ENCODE measurements around the gene ARFGEF2. TPM values are rescaled to one million over a fixed set of nuclear protein-coding genes. Genes with fewer than 3 reads are reported as not detected.
"Not testable (repeated sequence)": the region's sequence is repeated elsewhere in the genome, so short reads cannot be mapped to it uniquely, and the experiment has no call there.

Gene ARFGEF2
- total and polyA plus RNA-seq, 2 donors, result 11.1 to 17.8 TPM

DNA sequence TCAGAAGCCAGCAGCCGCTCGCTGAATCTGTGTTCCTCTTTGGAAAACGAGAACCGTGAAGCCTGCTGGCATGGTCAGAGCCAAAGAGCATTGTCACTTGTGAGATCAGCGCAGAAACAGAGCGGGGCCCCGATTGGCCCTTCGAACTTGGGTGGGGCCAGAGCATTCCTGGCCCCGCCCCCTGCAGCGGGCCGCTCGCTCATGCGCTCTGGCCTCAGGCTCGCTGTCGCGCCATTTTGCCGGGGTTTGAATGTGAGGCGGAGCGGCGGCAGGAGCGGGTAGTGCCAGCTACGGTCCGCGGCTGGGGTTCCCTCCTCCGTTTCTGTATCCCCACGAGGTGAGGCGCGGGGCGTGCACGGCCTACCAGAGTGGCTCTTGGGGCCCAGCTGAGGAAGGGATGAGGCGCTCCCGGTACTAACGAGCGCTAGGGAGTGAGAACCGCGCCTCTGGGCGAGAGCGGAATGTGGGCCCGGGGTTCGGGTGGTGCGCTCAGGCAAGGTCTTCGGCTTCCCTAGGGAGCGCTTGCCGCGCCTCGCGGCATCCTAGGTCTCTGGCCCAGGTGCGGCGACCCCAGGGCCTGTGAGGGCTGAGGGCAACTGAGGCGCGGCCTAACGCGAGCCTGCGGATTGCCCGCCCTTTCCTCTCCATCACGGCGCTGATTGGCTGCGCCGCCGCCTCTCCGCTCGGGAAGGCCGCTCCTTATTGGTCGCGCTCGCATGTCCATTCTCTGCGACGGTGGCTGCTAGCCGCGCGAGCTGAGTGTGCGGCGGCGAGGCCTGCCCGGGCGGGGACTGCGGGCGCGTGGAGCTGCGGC lies 124.8 kb downstream of the ARFGEF2 start, which contains the start of gene CSE1L:
TSS of gene CSE1L (plus strand) at position 226 of the 814 bp plus-strand sequence. CDS start 12,152 bp downstream, outside the sequence.
- peak within 1 kb of the TSS; percentile 90 to 99 for H3K4me3 ChIP-seq (ENCODE audit: low read length in 2 of 2)
- WGBS, result under 1% methylated on average over 80 of the region's 80 CpGs
- H3K4me1 ChIP-seq (ENCODE audit: control insufficient read depth in 2 of 2, insufficient read depth in 2 of 2, low read length in 2 of 2), result peaks cover 11 to 21% of the 10 kb centered on the region in 2 donors

GRCh38 chr20:49052334-49052733 lies 130.8 kb downstream of the ARFGEF2 start:
- 99% methylated on average over 1 of the region's 1 CpG for WGBS
- Histone ChIP-seq H3K27me3 (ENCODE audit: control insufficient read depth in 2 of 2, insufficient read depth in 1 of 2, low read length in 1 of 2) (no peaks in the 10 kb centered on the region), H3K27ac (ENCODE audit: low read depth in 1 of 2, low read length in 1 of 2) (no peak overlapping the region), H3K36me3 (ENCODE audit: control insufficient read depth in 2 of 2, insufficient read depth in 2 of 2, low read length in 1 of 2) (peaks cover 6 to 17% of the 10 kb centered on the region in 2 donors), H3K4me3 (ENCODE audit: low read length in 2 of 2) (no peak overlapping the region), H3K9me3 (ENCODE audit: control insufficient read depth in 2 of 2, insufficient read depth in 1 of 2, low read length in 1 of 2) (no peaks in the 10 kb centered on the region), H3K4me1 (ENCODE audit: control insufficient read depth in 2 of 2, insufficient read depth in 2 of 2, low read length in 2 of 2) (peaks cover 5 to 11% of the 10 kb centered on the region in 2 donors)
- DNase-seq (ENCODE audit: low read depth in 6 of 9, low spot score in 9 of 9), result no peak

More for the DNA sequence above, 124.8 kb downstream of the ARFGEF2 start, which contains the start of gene CSE1L:
- DNase-seq (ENCODE audit: low read depth in 6 of 9, low spot score in 9 of 9), result peak; percentile 84 to 97 (median 92)
- Histone ChIP-seq H3K27ac (ENCODE audit: low read depth in 1 of 2, low read length in 1 of 2) (peak within 1 kb of the TSS; percentile 95), H3K9me3 (ENCODE audit: control insufficient read depth in 2 of 2, insufficient read depth in 1 of 2, low read length in 1 of 2) (no peaks in the 10 kb centered on the region), H3K36me3 (ENCODE audit: control insufficient read depth in 2 of 2, insufficient read depth in 2 of 2, low read length in 1 of 2) (peaks cover 0 to 4% of the 10 kb centered on the region in 2 donors), H3K27me3 (ENCODE audit: control insufficient read depth in 2 of 2, insufficient read depth in 1 of 2, low read length in 1 of 2) (no peaks in the 10 kb centered on the region)

GRCh38 chr20:49054056-49054643 lies 132.6 kb downstream of the ARFGEF2 start:
- no peaks in the 10 kb centered on the region for H3K27me3 ChIP-seq (ENCODE audit: control insufficient read depth in 2 of 2, insufficient read depth in 1 of 2, low read length in 1 of 2)
- peaks cover 10 to 24% of the 10 kb centered on the region in 2 donors for H3K36me3 ChIP-seq (ENCODE audit: control insufficient read depth in 2 of 2, insufficient read depth in 2 of 2, low read length in 1 of 2)
- no peaks in the 10 kb centered on the region for H3K4me1 ChIP-seq (ENCODE audit: control insufficient read depth in 2 of 2, insufficient read depth in 2 of 2, low read length in 2 of 2)
- DNase-seq (ENCODE audit: low read depth in 6 of 9, low spot score in 9 of 9), result no peak
- no peak overlapping the region for H3K27ac ChIP-seq (ENCODE audit: low read depth in 1 of 2, low read length in 1 of 2)
- WGBS, result 97% methylated on average over 4 of the region's 4 CpGs
- no peaks in the 10 kb centered on the region for H3K9me3 ChIP-seq (ENCODE audit: control insufficient read depth in 2 of 2, insufficient read depth in 1 of 2, low read length in 1 of 2)
- no peak overlapping the region for H3K4me3 ChIP-seq (ENCODE audit: low read length in 2 of 2)

GRCh38 chr20:49063279-49063678 lies 141.8 kb downstream of the ARFGEF2 start:
- Histone ChIP-seq H3K27me3 (ENCODE audit: control insufficient read depth in 2 of 2, insufficient read depth in 1 of 2, low read length in 1 of 2) (no peaks in the 10 kb centered on the region), H3K27ac (ENCODE audit: low read depth in 1 of 2, low read length in 1 of 2) (no peak overlapping the region), H3K36me3 (ENCODE audit: control insufficient read depth in 2 of 2, insufficient read depth in 2 of 2, low read length in 1 of 2) (peaks cover 33 to 71% of the 10 kb centered on the region in 2 donors), H3K4me1 (ENCODE audit: control insufficient read depth in 2 of 2, insufficient read depth in 2 of 2, low read length in 2 of 2) (no peaks in the 10 kb centered on the region), H3K4me3 (ENCODE audit: low read length in 2 of 2) (no peak overlapping the region), H3K9me3 (ENCODE audit: control insufficient read depth in 2 of 2, insufficient read depth in 1 of 2, low read length in 1 of 2) (no peaks in the 10 kb centered on the region)
- WGBS, result 78% methylated on average over 3 of the region's 3 CpGs
- no peak for DNase-seq (ENCODE audit: low read depth in 6 of 9, low spot score in 9 of 9)

DNA sequence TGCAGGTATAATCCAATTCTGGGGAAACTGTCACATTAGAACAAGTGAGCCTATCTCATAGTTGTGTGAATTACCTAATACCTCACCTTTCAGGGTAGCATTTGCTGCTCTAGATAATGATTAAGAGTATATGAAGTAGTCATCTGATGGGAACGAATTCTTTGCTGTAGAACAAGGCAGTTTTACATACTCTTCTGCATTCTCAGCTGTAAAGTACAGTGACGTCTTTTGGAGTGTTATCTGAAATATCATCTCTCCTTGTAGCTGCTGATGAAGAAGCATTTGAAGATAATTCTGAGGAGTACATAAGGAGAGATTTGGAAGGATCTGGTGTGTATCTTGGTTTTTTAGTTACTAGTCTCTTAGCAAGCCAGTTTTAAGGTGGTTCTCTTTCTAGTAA lies 153.0 kb downstream of the ARFGEF2 start:
- Histone ChIP-seq H3K36me3 (ENCODE audit: control insufficient read depth in 2 of 2, insufficient read depth in 2 of 2, low read length in 1 of 2) (peaks cover 44 to 71% of the 10 kb centered on the region in 2 donors), H3K27me3 (ENCODE audit: control insufficient read depth in 2 of 2, insufficient read depth in 1 of 2, low read length in 1 of 2) (no peaks in the 10 kb centered on the region), H3K4me3 (ENCODE audit: low read length in 2 of 2) (no peak overlapping the region), H3K4me1 (ENCODE audit: control insufficient read depth in 2 of 2, insufficient read depth in 2 of 2, low read length in 2 of 2) (no peaks in the 10 kb centered on the region), H3K9me3 (ENCODE audit: control insufficient read depth in 2 of 2, insufficient read depth in 1 of 2, low read length in 1 of 2) (no peaks in the 10 kb centered on the region), H3K27ac (ENCODE audit: low read depth in 1 of 2, low read length in 1 of 2) (no peak overlapping the region)
- DNase-seq (ENCODE audit: low read depth in 6 of 9, low spot score in 9 of 9), result no peak
- WGBS, result 75% methylated on average over 2 of the region's 2 CpGs

DNA sequence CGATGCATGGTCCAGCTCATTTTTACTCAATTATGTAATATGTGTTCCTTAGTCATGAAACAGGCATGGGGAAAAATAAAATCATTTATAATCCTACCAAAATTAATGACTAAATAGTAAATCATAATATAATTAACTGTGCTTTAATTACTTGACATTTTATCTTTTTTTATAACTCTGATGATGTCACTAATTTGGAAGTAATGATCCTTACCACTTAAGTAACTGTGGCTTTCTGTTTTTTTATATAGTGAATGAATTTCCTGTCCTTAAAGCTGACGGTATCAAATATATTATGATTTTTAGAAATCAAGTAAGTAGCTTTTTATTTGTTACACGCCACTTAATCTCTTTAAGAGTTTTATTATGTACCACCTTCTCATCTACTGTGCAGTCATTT lies 156.8 kb downstream of the ARFGEF2 start:
- WGBS, result 94% methylated on average over 3 of the region's 3 CpGs
- H3K4me3 ChIP-seq (ENCODE audit: low read length in 2 of 2), result no peak overlapping the region
- H3K9me3 ChIP-seq (ENCODE audit: control insufficient read depth in 2 of 2, insufficient read depth in 1 of 2, low read length in 1 of 2), result no peaks in the 10 kb centered on the region
- H3K27ac ChIP-seq (ENCODE audit: low read depth in 1 of 2, low read length in 1 of 2), result no peak overlapping the region
- H3K27me3 ChIP-seq (ENCODE audit: control insufficient read depth in 2 of 2, insufficient read depth in 1 of 2, low read length in 1 of 2), result no peaks in the 10 kb centered on the region
- DNase-seq (ENCODE audit: low read depth in 6 of 9, low spot score in 9 of 9), result no peak
- no peaks in the 10 kb centered on the region for H3K4me1 ChIP-seq (ENCODE audit: control insufficient read depth in 2 of 2, insufficient read depth in 2 of 2, low read length in 2 of 2)
- H3K36me3 ChIP-seq (ENCODE audit: control insufficient read depth in 2 of 2, insufficient read depth in 2 of 2, low read length in 1 of 2), result peaks cover 60 to 85% of the 10 kb centered on the region in 2 donors

DNA sequence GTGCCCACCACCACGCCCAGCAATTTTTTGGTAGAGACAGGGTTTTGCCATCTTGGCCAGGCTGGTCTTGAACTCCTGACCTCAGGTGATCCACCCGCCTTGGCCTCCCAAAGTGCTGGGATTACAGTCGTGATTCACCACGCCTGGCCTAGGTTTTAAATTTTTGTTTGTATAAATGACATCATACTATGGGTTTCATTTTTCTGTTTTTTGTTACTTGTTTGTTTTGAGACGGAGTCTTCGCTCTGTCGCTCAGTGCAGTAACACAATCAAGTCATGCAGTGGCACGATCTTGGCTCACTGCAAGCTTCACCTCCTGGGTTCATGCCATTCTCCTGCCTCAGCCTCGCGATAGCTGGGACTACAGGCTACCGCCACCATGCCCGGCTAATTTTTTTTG lies 160.8 kb downstream of the ARFGEF2 start:
- H3K27ac ChIP-seq (ENCODE audit: low read depth in 1 of 2, low read length in 1 of 2); H3K4me3 ChIP-seq (ENCODE audit: low read length in 2 of 2); H3K27me3 ChIP-seq (ENCODE audit: control insufficient read depth in 2 of 2, insufficient read depth in 1 of 2, low read length in 1 of 2); H3K9me3 ChIP-seq (ENCODE audit: control insufficient read depth in 2 of 2, insufficient read depth in 1 of 2, low read length in 1 of 2); H3K4me1 ChIP-seq (ENCODE audit: control insufficient read depth in 2 of 2, insufficient read depth in 2 of 2, low read length in 2 of 2); DNase-seq (ENCODE audit: low read depth in 6 of 9, low spot score in 9 of 9): not testable (repeated sequence)
- 98% methylated on average over 12 of the region's 12 CpGs for WGBS
- H3K36me3 ChIP-seq (ENCODE audit: control insufficient read depth in 2 of 2, insufficient read depth in 2 of 2, low read length in 1 of 2), result peaks cover 56 to 86% of the 10 kb centered on the region in 2 donors

All from thymus (tissue), 11 donors.